HG03064 (cell line): ENCODE results near the gene PHETA2.
"Not testable (repeated sequence)": the region's sequence is repeated elsewhere in the genome, so short reads cannot be mapped to it uniquely, and the experiment has no call there.

Source experiments
- ATAC-seq: cut with Tn5 transposase; IDR thresholded peaks from one replicate; pipeline ENCODE4 v1.9.1; 2021; ENCODE audit warnings: low read depth; ENCODE audit not compliant: unreplicated experiment

The PHETA2 gene

GRCh38 chr22:42069801-42070516 is 4.1 kb upstream of the PHETA2 start:
- ATAC-seq = no peak

GRCh38 chr22:42070517-42071422 is 3.3 kb upstream of the PHETA2 start, which contains the start of gene NAGA:
NAGA (minus strand) TSS chr22:42070812; CDS start chr22:42070297, 515 bp downstream.
- peak; percentile 78 for ATAC-seq

- not testable (repeated sequence) for ATAC-seq
These were observed 2.5 kb upstream of the PHETA2 start for GRCh38 chr22:42071508-42071907.

- no peak for ATAC-seq
These were observed 1.3 kb upstream of the PHETA2 start for GRCh38 chr22:42072606-42073330.

- ATAC-seq = no peak
These were observed 417 bp upstream of the PHETA2 start for GRCh38 chr22:42073621-42074041.

GRCh38 chr22:42074846-42075676 is 1.0 kb downstream of the PHETA2 start:
- ATAC-seq = no peak

- ATAC-seq = no peak
These were observed 2.9 kb downstream of the PHETA2 start for GRCh38 chr22:42076764-42077485.

GRCh38 chr22:42077486-42078125 is 3.6 kb downstream of the PHETA2 start:
- no peak for ATAC-seq

GRCh38 chr22:42078469-42079318 is 4.6 kb downstream of the PHETA2 start:
- ATAC-seq = peak; percentile 3

GRCh38 chr22:42079319-42080251 is 5.5 kb downstream of the PHETA2 start, which contains the start of gene SMDT1:
SMDT1 (plus strand) TSS chr22:42079700; CDS start chr22:42079769, 69 bp downstream.
- ATAC-seq = peak; percentile 74

GRCh38 chr22:42080287-42080686 is 6.2 kb downstream of the PHETA2 start:
- no peak for ATAC-seq

GRCh38 chr22:42083119-42083518 is 9.1 kb downstream of the PHETA2 start:
- ATAC-seq = no peak

- ATAC-seq = no peak
These were observed 10.8 kb downstream of the PHETA2 start for GRCh38 chr22:42084874-42085273.

- no peak for ATAC-seq
These were observed 12.0 kb downstream of the PHETA2 start for GRCh38 chr22:42086051-42086450.

GRCh38 chr22:42090596-42091454 is 16.8 kb downstream of the PHETA2 start, which contains the start of gene NDUFA6:
NDUFA6 (minus strand) TSS chr22:42090772; CDS start chr22:42090744, 28 bp downstream.
- ATAC-seq = peak; percentile 90

GRCh38 chr22:42091455-42091782 is 17.4 kb downstream of the PHETA2 start:
- no peak for ATAC-seq
